OCI-LY3 (cell line): ENCODE data around the gene CHRNB4.

Experiments
- EZH2phosphoT487 ChIP-seq: fragments of 200-600 bp; shearing (Covaris generic); IDR thresholded peaks from 2 replicates; pipeline ENCODE4 v1.6.1; 2018; ENCODE audit warnings: antibody characterized with exemption, mixed run types, low read depth
- TF ChIP-seq, protein P1 (sequence below): fragments of 200-600, 300-600 bp; sonication (generic); IDR thresholded peaks from 2 replicates; pipeline ENCODE4 v1.5.1; 2014; ENCODE audit warnings: antibody characterized with exemption, low read length, low read depth

DNA sequence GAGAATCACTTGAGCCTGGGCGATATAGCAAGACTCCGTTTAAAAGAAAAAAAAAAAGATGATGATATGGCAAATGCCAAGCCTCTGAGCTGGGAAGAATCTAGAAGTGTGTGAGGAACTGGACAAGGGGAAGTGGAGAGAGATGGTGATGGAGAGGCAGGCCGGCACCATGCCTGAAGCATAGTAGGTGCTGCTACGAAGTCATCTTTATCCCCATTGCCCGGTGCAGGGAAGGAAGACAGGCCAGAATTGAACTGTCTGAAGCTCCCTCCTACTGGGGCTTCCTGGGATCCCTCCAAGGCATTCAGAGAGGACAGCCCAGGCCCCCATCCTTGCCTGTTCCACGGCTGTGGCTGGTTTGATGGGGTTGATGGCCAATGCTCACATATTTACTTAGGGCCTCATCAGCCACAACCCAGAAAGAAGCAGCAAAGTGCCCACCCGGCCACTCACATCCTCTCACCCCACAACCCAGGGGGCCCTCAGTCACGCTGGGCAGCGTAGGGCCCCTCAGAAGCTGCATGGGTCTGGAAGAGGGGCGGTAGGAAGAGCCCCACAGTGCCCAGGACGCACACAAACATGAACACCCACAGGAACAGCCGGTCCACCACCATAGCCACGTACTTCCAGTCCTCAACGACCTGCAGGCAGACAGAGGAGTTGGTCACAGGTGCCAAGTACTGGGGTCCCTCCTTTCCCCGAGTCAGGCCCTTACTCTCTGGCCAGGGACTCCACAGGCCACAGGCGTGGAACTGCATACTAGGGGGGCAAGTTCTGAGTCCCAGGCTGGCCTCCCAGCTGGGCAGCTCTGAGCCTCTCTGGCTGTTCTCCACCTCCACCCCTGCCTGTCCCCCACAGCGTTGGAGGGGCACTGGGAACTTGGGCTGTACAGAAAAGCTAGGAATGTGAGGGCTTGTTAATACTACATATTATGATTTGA lies 16.1 kb downstream of the CHRNB4 start:
- TF ChIP-seq, protein P1, sequence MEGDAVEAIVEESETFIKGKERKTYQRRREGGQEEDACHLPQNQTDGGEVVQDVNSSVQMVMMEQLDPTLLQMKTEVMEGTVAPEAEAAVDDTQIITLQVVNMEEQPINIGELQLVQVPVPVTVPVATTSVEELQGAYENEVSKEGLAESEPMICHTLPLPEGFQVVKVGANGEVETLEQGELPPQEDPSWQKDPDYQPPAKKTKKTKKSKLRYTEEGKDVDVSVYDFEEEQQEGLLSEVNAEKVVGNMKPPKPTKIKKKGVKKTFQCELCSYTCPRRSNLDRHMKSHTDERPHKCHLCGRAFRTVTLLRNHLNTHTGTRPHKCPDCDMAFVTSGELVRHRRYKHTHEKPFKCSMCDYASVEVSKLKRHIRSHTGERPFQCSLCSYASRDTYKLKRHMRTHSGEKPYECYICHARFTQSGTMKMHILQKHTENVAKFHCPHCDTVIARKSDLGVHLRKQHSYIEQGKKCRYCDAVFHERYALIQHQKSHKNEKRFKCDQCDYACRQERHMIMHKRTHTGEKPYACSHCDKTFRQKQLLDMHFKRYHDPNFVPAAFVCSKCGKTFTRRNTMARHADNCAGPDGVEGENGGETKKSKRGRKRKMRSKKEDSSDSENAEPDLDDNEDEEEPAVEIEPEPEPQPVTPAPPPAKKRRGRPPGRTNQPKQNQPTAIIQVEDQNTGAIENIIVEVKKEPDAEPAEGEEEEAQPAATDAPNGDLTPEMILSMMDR: no peak
- no peak for TF ChIP-seq EZH2phosphoT487
